Measurements from ENCODE around the gene CAMK2G.
"Not testable (repeated sequence)": the region's sequence is repeated elsewhere in the genome, so short reads cannot be mapped to it uniquely, and the experiment has no call there.

The CAMK2G gene

DNA sequence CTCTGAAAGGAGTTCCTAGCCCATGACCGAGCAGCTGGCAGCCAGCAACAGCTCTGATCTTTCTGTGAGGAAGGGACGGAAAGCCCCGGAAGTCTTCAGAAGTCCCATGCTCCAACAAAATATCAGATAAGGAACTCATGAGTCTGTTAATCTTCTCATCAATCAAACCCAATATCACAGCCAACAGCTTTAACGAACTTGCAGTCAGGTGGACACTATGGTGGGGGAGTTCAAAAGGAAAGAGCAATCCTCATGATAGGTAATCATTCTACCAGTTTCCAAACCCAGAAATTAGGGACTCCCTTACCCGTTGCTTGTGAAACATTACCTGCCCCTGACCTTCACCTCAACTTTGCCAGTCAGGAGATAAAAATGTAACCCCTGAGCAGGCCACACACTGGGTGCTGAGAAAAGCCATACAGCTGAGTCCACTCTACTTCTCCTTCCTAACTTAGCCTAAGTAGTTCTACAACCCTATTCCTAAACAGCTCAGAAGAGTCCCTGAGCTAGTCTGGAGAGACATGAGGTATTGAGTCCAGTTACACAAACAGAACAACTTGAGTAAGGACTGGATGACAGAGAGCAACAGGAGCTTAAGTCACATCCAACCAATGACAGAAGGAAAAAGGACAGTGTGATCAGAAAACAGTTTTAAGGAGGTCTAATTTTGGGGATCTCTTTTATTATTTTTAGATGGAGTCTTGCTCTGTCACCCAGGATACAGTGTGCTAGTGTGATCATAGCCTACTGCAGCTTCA lies 65.1 kb downstream of the CAMK2G start:
- DNase-seq: peak; percentile 33

DNA sequence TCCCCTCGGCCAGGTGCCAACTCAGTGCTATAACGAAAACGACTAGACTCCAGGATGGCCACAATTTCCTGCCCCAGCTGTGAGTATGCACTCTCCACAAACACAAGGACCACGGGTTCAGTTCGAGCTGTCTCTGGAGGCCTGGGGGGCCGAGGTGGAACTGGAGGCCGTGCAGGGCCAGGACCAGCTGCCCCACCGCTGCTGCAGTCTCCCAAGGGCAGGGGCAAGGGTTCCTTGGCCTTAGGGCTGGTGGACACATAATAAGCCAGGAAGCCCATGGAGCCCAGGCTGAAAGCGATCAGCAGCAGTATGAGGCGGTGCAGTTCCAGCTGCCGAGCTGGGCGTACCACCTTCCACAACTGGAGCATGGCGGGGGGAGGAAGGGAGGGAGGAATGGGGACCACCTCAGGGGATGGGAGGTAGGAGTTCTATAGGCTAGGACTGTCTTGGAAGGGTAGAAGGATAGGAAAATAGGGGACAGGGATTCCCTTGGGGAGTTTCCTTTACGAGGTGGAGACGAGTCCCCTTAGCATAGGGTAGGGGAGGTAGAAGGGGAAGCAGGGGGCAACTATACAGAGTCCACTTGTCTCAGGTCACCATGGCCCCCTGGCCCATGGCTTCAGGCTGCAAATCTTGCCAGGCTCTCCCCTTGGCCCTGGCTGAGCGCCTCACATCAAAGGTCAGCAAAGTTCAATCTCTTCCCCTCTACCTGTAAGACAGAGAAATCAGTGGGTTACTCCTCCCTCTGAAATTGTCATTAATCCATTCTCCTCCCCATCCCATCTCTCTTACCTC lies 66.1 kb downstream of the CAMK2G start:
- DNase-seq: no peak

DNA sequence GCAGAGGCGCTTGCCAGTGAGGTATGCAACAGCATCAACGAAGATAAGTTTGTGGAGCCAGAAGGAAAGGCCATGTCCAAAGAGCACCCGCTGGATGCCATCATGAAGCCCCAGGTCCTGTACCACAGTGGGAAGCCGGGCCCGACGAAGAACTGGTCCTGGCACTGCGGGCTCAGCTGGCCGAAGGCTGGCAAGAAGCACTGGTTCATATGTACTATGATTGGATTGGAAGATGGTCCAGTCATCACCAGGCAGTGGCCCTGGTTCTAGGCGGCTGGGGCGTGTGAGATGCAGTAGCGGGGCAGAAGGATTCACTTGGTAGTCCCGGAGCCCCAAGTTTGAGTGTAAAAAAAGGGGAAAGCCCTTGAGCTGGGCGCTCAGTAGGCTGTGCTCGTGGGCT lies 66.9 kb downstream of the CAMK2G start:
- no peak for DNase-seq

DNA sequence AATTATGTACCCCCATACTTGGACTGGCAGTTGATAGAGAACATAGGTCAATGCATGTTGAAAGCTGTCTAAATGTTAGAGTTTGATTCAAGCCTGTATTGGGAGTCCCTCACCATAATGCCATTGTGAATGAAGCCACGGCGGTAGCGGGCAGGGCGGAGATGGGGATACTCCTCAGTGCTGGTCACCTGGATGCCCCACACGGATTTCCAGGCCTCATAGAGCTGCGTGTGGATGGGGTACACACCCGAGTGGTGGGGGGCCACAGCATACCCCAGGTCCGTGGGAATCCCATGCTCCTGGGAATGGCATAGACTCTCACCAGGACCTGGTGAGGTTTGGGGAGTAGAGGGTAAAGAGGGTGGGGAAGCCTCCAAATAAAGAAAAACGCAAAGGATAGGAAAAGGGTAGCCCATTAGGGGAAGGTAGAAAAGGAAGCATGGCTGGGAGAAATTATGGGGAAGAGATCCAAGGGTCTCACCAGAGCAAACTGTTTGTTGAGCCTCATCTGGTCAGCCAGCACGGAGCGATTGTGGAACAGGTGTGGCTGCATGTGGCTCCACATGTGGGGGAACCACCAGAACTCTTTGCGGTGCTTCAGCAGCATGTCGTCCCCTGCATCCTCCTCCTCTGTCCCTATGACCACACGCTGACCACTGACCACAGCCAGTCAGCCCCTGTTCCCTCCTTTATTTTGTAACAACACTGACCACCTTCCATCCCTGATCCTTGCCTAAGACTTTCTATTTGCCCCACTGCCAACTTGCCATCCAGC lies 68.0 kb downstream of the CAMK2G start:
- no peak for DNase-seq

DNA sequence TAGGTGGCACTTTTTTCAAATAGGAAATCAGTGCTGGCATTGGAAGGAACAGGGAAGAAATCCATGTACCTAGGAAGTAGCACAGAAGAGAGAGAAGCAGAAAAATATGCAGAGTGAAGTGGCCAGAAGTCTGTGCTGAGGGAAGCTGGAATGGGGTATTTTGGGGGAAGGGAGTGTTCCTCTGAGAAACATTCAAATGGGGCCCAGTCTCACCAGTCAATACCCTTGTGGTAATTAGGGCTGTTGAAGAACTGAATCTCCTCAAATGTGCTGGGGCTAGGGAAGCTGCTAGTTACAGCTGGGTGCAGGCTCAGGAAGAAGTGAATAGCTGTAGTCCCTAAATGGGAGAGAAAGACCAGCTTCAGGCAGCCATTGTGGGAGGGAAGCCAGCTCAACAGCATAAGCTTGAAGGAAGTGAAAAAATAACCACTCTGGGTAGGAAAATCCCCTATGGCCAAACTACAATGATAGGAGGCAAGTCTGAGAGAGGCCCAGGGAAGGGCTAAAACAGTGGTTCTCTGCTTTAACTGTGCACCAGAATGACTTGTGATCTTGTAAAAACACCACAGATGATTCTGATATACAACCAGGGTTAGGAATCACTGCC lies 70.6 kb downstream of the CAMK2G start:
- peak; percentile 76 for DNase-seq

DNA sequence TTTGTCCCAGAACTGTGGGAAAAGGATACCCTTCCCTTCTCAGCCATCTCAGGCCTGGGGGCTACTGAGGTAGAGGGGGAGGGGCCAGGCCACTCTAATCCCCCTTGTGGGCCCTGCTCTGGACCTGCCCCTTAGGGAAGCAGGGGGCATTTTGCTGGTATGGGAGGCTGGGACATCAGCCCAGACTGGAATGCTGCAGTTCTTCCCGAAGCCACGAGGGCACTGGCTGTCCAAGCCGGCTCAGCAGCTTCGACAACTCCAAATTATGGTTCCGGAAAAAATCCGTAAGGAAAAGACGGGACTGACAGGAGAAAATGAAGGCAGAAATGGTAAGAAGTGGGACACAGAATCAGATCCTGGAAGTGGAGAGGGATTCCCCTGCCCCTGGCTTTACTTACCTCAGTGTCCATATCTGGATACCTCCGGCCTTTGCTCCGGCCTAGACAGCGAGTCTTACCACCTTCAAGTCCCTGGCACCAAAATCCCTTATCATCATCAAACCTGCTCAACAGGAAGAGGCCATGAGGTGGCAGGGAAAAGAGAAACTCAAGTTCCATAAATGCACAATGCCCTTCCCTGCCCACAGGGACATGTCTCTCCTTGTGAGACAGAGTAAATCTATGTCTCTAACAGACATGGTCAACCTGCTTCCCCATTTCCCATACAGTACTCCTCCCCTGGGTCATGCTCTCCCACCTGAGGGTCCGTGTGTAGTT lies 71.9 kb downstream of the CAMK2G start:
- no peak for DNase-seq

DNA sequence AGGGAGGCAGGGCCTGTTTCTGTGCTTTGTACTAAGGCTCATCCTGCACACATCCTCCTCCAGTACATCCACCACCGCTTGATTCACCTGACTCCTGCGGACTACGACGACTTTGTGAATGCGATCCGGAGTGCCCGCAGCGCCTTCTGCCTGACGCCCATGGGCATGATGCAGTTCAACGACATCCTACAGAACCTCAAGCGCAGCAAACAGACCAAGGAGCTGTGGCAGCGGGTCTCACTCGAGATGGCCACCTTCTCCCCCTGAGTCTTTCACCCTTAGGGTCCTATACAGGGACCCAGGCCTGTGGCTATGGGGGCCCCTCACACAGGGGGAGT lies 73.1 kb downstream of the CAMK2G start:
- no peak for DNase-seq

DNA sequence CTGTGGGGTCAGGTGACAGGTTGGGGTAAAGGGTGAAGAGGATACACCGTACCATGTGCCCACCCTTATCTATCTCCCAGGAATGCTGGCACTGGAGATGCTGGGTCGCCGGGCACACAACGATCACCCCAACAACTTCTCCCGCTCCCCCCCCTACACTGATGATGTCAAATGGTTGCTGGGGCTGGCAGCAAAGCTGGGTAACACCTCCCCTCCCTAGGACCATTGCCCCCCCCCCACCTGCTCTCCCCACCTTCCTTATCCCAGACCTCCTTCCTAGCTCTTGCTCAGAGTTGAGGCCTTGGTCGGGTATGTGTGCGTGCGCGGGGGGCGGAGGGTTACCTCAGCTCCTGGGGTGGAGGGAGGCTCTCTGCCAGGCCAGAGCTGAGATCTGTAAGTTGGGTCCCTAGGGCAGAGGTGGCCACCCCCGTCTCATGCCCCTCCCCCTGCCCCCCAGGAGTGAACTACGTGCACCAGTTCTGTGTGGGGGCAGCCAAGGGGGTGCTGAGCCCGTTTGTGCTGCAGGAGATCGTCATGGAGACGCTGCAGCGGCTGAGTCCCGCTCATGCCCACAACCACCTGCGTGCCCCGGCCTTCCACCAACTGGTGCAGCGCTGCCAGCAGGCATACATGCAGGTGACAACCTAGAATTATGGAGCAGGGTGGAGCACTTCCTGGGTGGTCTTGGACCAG lies 73.6 kb downstream of the CAMK2G start:
- DNase-seq: no peak

DNA sequence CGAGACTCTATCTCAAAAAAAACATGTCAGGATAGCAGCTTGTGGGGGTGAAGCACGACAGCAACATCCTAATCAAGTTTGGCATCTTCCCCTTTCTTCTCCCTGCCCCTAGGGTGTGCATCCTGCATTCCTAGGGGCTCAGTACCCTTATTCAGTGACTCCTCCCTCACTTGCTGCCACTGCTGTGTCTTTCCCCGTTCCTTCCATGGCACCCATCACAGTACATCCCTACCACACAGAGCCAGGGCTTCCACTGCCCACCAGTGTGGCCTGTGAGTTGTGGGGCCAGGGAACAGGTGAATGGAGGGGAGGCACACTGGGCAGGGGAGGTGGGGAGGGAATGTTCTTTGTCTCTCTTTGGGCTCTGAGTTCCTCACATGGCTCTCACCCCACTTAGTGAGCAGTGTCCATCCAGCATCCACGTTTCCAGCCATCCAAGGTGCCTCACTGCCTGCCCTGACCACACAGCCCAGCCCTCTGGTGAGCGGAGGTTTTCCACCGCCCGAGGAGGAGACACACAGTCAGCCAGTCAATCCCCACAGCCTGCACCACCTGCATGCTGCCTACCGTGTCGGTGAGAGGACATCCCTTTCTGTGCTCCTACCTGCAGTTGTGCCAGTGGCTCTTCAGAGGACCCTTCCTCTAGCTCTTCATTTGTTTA lies 74.3 kb downstream of the CAMK2G start:
- no peak for DNase-seq

DNA sequence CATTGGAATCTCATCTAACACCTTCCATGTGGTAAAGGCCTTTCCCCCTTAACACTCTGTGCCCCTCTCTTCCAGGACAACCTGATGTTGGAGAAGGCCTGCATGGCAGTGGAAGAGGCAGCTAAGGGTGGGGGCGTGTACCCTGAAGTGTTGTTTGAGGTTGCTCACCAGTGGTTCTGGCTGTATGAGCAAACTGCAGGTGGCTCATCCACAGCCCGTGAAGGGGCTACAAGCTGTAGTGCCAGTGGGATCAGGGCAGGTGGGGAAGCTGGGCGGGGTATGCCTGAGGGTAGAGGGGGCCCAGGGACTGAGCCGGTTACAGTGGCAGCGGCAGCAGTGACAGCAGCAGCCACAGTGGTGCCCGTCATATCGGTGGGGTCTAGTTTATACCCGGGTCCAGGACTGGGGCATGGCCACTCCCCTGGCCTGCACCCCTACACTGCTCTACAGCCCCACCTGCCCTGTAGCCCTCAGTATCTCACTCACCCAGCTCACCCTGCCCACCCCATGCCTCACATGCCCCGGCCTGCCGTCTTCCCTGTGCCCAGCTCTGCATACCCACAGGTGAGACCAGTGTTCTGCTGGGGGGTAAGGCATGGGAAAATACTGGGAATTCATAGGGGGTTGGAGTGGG lies 75.3 kb downstream of the CAMK2G start:
- DNase-seq: no peak

DNA sequence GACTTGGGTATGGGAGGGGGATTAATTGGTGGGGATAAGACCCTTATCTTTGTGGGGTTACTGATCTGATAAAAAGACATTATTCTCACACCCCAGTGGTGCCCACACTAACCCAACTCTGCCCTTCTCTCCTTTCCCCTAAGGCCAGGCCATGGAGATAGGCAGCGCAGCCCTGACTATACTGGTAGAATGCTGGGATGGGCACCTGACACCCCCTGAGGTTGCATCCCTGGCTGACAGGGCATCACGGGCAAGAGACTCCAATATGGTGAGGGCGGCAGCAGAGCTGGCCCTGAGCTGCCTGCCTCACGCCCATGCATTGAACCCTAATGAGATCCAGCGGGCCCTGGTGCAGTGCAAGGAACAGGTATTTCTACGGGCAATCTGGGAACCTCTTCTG lies 76.3 kb downstream of the CAMK2G start:
- DNase-seq: no peak

DNA sequence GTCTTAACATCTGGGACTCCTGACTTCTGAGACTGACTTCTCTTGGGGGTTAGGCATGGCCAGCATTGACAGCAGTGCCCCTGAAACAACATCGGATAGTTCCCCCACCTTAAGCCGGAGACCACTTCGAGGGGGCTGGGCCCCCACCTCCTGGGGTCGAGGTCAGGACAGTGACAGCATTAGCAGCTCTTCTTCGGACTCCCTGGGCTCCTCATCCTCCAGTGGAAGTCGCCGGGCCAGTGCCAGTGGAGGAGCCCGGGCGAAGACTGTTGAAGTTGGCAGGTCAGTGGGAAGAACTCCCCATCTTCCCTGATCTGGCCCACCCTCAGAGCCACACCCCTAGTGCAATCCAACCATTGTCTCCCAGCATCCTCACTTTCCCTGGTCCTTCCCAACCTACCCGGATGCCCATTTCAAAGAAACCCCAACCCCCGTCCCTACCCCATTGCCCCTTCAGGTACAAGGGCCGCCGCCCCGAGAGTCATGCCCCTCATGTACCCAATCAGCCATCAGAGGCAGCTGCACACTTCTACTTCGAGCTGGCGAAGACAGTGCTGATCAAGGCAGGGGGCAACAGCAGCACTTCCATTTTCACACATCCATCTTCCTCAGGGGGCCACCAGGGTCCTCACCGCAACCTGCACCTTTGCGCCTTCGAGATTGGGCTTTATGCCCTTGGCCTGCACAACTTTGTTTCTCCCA lies 76.9 kb downstream of the CAMK2G start:
- no peak for DNase-seq

DNA sequence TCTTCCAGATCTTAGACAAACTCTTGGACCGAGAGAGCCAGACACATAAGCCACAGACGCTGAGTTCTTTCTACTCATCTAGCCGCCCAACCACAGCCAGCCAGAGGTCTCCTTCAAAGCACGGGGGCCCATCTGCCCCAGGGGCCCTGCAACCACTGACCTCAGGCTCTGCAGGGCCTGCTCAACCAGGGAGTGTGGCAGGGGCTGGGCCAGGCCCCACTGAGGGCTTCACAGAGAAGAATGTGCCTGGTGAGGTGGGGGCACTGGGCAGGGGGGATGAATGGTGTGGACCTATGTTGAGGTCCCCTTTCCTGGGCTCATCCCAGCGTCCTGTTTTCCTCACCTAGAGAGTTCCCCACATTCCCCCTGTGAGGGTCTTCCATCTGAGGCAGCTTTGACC lies 77.6 kb downstream of the CAMK2G start:
- DNase-seq: no peak

DNA sequence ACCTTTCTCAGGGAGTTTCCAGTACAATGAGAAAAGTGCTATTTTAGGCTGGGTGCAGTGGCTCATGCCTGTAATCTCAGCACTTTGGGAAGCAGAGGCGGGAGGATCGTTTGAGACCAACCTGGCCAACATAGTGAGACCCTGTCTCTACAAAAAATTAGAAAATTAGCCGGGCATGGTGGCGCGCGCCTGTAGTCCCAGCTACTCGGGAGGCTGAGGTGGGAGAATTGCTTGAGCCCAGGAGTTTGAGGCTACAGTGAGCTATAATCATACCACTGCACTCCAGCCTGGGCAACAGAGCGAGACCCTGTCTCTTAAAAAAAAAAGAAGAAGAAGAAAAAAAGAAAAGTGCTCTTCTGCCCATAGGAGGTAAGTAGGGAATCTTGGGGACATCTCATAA lies 78.3 kb downstream of the CAMK2G start:
- DNase-seq: not testable (repeated sequence)

DNA sequence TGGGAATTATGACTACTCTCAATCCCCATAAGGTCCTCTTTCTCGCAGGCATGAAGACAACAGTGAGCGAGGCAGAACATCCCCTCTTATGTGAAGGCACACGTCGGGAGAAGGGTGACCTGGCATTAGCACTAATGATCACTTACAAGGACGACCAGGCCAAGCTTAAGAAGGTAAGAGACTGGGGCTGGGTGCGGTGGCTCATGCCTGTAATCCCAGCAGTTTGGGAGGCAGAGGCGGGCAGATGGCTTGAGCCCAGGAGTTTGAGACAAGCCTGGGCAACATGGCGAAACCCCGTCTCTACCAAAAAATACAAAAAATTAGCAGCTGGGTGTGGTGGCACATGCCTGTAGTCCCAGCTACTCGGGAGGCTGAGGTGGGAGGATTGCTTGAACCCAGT lies 78.9 kb downstream of the CAMK2G start:
- not testable (repeated sequence) for DNase-seq

DNA sequence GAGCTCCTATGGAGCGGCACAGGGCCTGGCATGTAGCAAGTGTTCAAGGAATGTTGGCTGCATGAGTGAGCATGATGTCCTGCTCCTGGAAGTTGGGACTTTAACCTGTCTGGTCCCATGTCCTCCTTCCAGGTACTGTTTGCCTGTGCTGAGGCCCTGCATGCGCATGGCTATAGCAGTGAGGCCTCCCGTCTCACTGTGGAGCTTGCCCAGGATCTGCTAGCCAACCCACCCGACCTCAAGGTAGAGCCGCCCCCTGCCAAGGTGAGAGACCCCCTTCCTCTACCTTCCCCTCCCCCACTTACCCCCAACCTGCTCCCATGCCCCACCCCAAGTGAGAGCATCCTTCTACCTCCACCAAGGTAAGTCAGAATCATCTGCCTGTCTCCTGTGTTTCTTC lies 80.9 kb downstream of the CAMK2G start:
- DNase-seq: no peak

DNA sequence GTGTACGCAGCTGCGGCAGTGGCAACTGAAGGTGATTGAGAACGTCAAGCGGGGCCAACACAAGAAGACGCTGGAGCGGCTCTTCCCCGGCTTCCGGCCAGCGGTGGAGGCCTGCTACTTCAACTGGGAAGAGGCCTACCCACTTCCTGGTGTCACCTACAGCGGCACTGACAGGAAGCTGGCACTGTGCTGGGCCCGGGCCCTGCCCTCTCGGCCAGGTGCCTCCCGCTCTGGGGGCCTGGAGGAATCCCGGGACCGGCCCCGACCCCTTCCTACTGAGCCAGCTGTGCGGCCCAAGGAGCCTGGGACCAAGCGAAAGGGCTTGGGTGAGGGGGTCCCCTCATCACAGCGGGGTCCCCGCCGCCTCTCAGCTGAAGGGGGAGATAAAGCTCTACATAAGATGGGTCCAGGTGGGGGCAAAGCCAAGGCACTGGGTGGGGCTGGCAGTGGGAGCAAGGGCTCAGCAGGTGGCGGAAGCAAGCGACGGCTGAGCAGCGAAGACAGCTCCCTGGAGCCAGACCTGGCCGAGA lies 82.4 kb downstream of the CAMK2G start:
- no peak for DNase-seq

DNA sequence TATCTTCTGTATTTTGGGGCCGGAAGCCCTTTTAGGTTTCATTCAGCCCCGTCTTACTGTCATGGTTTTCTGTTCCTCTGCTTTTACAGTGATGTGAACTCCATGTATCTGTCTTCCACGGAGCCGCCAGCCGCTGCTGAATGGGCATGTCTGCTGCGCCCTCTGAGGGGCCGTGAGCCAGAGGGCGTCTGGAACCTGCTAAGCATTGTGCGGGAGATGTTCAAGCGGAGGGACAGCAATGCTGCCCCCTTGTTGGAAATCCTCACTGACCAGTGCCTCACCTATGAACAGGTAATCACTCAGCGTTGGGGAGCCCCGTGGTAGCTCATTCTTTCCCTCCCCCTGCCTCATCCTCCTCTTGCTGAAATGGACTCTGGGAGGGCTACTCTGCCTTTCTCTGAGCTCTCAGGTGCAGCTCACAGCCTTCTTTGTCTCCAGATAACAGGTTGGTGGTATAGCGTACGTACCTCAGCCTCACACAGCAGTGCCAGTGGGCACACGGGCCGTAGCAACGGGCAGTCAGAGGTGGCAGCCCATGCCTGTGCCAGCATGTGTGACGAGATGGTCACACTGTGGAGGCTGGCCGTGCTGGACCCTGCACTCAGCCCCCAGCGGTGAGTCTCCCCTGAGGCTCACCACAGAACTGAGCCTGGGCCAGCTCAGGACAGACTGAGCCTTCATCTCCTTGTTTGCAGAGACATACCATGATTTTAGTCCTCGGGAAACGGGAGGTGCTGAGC lies 83.3 kb downstream of the CAMK2G start:
- no peak for DNase-seq

DNA sequence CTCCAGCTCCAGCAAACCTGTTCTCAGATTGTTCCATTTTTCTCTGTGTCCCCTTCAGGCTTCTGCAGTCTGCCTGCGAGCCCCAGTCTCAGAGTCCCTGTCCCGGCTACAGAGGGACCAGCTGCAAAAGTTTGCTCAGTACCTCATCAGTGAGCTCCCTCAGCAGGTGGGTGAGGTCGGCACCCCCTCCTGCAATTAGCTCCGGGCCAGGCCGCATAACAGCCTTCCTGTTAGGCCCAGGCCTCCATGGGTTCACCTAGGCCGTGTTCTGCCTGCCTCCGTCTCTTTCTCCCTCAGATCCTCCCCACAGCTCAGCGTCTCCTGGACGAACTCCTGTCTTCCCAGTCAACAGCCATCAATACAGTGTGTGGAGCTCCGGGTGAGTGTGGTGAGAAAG lies 84.7 kb downstream of the CAMK2G start:
- no peak for DNase-seq
